Gastrocnemius medialis (tissue), 4 donors: ENCODE measurements around the gene SPAG4.

ENCODE experiments used
- POLR2A ChIP-seq, 2 donors: fragments of 450-650 bp; IDR thresholded peaks; one replicate each; pipeline ENCODE4 v1.6.1; 2017; ENCODE audit warnings: antibody characterized with exemption in 2 of 2, mild to moderate bottlenecking in 2 of 2, moderate library complexity in 2 of 2
- TF ChIP-seq, protein P1 (sequence below), 5 experiments: fragments of 450-650 bp in 3 of 5; fragments of 200-600 bp in 2 of 5; sonication (generic) in 2 of 5; IDR thresholded peaks in 4 of 5; conservative IDR thresholded peaks in 1 of 5; 1 replicate in 4 of 5; 2 replicates in 1 of 5; pipeline ENCODE4 v1.5.1; 2016 to 2019; ENCODE audit warnings: antibody characterized with exemption in 5 of 5, mild to moderate bottlenecking in 3 of 5, moderate library complexity in 3 of 5

DNA sequence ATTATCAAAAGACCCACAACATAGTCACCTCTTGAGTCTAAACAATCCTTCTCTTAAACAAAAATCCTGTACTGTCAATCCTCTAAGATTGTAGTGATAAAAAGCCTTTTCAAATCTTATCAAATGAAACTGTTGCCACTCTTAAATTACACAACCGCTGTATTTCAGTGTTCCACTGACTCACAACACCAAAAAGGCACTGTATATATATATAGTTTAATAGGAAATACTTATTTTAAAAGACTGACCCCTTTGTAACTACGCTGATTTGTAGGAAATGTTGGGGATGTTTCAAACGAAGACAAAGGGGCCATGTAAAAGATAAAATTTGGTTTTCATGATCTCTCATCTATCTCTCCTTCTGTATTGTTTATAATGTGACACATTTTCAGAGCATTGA, 35.0 kb downstream of the SPAG4 start:
- TF ChIP-seq POLR2A (IDR thresholded peaks at IDR 0.05) = no peak
- TF ChIP-seq, protein P1, sequence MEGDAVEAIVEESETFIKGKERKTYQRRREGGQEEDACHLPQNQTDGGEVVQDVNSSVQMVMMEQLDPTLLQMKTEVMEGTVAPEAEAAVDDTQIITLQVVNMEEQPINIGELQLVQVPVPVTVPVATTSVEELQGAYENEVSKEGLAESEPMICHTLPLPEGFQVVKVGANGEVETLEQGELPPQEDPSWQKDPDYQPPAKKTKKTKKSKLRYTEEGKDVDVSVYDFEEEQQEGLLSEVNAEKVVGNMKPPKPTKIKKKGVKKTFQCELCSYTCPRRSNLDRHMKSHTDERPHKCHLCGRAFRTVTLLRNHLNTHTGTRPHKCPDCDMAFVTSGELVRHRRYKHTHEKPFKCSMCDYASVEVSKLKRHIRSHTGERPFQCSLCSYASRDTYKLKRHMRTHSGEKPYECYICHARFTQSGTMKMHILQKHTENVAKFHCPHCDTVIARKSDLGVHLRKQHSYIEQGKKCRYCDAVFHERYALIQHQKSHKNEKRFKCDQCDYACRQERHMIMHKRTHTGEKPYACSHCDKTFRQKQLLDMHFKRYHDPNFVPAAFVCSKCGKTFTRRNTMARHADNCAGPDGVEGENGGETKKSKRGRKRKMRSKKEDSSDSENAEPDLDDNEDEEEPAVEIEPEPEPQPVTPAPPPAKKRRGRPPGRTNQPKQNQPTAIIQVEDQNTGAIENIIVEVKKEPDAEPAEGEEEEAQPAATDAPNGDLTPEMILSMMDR (IDR thresholded peaks at IDR 0.05 in 4 of 5, conservative IDR thresholded peaks at IDR 0.05 in 1 of 5) = no peak
